ENCODE results near the gene SMIM35. TPM values are rescaled to one million over a fixed set of nuclear protein-coding genes. Genes with fewer than 3 reads are reported as not detected.

The SMIM35 gene
- total RNA-seq, 1 donor from 2014 or later, result 0.14 TPM

DNA sequence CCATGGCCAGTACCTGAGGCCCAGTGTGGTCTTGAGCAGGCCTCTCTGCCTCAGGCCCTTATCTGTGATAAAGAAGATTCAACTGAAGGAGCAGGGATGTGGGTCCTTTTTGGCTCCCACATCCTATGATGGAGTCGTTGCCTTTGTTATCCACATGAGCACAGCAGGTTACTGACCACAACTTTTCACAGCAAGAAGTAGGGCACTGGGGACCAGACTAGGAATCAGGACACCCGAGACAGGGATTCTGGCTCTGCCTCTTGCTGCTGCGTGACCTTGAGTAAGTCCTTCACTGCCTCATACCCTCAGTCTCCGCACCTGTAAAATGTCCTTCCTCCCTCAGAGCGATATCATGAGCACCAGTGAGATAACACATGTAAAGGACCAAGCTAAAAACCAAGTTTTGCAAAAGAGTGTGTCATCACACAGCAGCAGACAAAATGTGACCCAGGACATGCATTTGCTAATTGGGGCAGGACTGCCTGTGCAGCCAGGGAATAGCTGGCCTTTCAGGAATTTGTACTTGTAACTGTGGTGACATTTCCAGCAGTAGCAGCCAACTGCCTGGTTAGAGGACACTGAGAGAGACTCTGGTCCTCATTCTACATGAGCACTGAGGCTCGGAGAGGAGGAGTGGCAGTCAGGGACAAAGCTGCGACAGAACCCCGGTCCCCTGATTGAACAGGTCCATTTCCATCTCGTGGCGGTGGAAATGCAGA is 13.2 kb upstream of the SMIM35 start:
- no peak overlapping the region for H3K4me3 Mint-ChIP-seq
- no peaks in the 10 kb centered on the region for H3K36me3 Mint-ChIP-seq (ENCODE audit: low read depth)
- H3K4me1 Mint-ChIP-seq, result no peaks in the 10 kb centered on the region

DNA sequence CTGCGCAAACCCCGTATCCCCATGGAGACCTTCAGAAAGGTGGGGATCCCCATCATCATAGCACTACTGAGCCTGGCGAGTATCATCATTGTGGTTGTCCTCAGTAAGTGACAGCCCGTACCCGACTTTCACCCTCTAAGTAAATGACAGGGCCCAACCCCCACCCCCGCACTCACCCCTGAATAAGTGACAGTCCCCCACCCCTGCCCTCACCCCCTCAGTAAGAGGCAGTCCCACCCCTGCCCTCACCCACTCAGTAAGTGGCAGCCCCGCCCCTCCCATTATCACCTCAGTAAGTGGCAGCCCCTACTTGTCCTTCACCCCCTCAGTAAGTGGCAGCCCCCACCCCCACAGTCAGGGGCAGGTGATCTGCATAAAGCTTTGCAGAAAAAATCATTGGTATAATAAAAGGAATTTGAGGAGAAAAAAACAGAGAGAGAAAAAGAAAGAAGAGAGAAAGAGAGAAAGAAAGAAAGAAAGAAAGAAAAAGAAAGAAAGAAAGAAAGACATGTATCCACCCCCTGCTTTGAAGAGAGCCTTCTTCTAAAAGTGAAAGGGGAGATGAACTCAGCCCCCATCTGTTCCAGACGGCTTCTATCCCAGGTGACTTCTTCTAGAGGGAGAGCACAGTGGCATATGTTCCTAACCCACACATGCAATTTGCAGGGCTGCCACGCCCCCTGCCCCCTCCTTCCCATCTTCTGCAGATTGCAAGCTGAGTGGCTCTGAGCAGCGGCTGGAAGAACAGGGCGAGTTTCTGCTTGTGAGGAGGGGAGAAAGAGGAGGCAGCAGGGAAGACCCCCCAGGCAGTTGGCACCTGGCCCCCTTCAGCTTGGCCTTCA is 12.5 kb upstream of the SMIM35 start:
- Mint-ChIP-seq H3K9me3 (no peaks in the 10 kb centered on the region), H3K4me1 (no peaks in the 10 kb centered on the region), H3K4me3 (no peak overlapping the region), H3K36me3 (ENCODE audit: low read depth) (no peaks in the 10 kb centered on the region), H3K27ac (no peak overlapping the region), H3K27me3 (peaks cover 25% of the 10 kb centered on the region)
- DNase-seq, result no peak
- intact Hi-C loops (cut with micrococcal nuclease), result no loop called here

More for the DNA sequence above, 13.2 kb upstream of the SMIM35 start:
- Mint-ChIP-seq H3K9me3 (no peaks in the 10 kb centered on the region), H3K27me3 (peaks cover 21% of the 10 kb centered on the region), H3K27ac (no peak overlapping the region)
- intact Hi-C loops (cut with micrococcal nuclease), result no loop called here
- no peak for DNase-seq

- Mint-ChIP-seq H3K4me1 (no peaks in the 10 kb centered on the region), H3K36me3 (ENCODE audit: low read depth) (no peaks in the 10 kb centered on the region), H3K4me3 (no peak overlapping the region), H3K27ac (no peak overlapping the region), H3K27me3 (peaks cover 25% of the 10 kb centered on the region), H3K9me3 (no peaks in the 10 kb centered on the region)
- intact Hi-C loops (cut with micrococcal nuclease), result no loop called here
- DNase-seq, result no peak
These were observed 9.2 kb upstream of the SMIM35 start for GRCh38 chr11:118095967-118096367.

GRCh38 chr11:118095493-118095892 is 8.7 kb upstream of the SMIM35 start:
- no peak overlapping the region for H3K4me3 Mint-ChIP-seq
- no peaks in the 10 kb centered on the region for H3K9me3 Mint-ChIP-seq
- no peak overlapping the region for H3K27ac Mint-ChIP-seq
- H3K27me3 Mint-ChIP-seq, result peaks cover 26% of the 10 kb centered on the region
- no peaks in the 10 kb centered on the region for H3K4me1 Mint-ChIP-seq
- DNase-seq, result no peak
- no peaks in the 10 kb centered on the region for H3K36me3 Mint-ChIP-seq (ENCODE audit: low read depth)
- intact Hi-C loops (cut with micrococcal nuclease), result no loop called here

DNA sequence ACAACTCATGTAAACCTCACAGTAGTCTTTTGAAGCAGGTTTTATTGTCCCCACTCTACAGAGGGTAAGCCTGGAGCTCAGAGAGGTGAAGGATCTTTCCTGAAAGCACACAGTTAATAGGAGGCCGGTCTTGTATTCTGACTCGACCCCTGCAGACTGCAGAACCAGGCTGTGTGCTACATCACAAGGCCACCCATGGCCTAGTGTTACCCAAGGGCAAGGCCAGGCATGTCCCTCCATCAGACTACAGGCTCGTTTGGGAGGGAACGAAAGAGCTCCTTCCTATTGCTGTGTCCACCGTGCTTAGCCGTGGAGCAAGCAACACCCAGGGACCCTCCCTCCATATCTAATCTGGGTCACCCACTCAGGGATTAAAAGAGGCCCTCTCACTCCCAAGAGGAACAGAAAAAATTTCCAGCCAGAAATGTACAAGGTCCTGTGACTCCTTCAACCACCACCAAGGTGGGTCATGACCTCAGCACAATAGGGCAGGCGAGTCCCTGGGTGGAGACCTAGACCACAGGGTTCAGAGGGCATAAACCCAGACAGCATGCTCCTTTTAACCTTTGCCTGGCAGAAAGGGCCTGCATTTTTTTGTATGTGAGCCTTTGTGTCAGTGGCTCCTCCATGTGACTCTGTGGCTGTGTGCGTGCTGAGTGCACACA is 6.3 kb upstream of the SMIM35 start:
- Mint-ChIP-seq H3K27me3 (peaks cover 26% of the 10 kb centered on the region), H3K36me3 (ENCODE audit: low read depth) (peaks cover 1% of the 10 kb centered on the region), H3K4me3 (no peak overlapping the region), H3K9me3 (peaks cover 11% of the 10 kb centered on the region), H3K4me1 (no peaks in the 10 kb centered on the region), H3K27ac (no peak overlapping the region)
- intact Hi-C loops (cut with micrococcal nuclease), result no loop called here
- no peak for DNase-seq

GRCh38 chr11:118091690-118092089 is 4.9 kb upstream of the SMIM35 start:
- Mint-ChIP-seq H3K36me3 (ENCODE audit: low read depth) (peaks cover 1% of the 10 kb centered on the region), H3K27ac (no peak overlapping the region), H3K4me1 (no peaks in the 10 kb centered on the region), H3K9me3 (peaks cover 11% of the 10 kb centered on the region), H3K4me3 (no peak overlapping the region), H3K27me3 (peaks cover 25% of the 10 kb centered on the region)
- DNase-seq, result no peak
- intact Hi-C loops (cut with micrococcal nuclease), result no loop called here

DNA sequence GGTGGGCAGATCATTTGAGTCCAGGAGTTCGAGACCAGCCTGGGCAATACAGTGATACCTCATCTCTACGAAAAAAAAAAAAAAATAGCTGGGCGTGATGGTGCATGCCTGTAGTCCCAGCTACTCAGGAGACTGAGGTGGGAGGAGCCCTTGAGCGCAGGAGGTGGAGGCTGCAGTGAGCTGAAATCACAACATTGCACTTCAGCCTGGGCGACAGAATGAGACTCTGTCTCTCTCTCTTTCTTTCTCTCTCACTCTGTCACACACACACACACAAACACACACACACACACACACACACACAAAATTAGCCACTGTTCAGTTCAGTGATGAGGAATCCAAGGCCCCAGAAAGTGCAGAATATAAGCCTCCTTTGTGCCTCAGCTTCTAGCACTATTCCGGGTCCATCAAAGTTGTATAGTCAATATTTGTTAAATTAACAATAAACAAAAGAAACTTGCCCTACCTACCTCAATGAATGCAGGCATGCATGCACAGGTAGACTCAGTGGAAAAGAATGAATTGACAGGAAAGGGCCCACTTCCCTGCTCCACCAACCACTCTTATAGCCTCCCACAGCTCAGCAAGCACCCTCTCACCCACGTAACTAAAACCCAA is 3.9 kb upstream of the SMIM35 start:
- Mint-ChIP-seq H3K4me1 (no peaks in the 10 kb centered on the region), H3K27ac (no peak overlapping the region), H3K27me3 (peaks cover 19% of the 10 kb centered on the region), H3K36me3 (ENCODE audit: low read depth) (peaks cover 1% of the 10 kb centered on the region), H3K4me3 (no peak overlapping the region), H3K9me3 (peaks cover 16% of the 10 kb centered on the region)
- DNase-seq, result no peak
- intact Hi-C loops (cut with micrococcal nuclease), result no loop called here

- H3K36me3 Mint-ChIP-seq (ENCODE audit: low read depth), result peaks cover 1% of the 10 kb centered on the region
These were observed 1.8 kb upstream of the SMIM35 start for GRCh38 chr11:118088531-118088930.

DNA sequence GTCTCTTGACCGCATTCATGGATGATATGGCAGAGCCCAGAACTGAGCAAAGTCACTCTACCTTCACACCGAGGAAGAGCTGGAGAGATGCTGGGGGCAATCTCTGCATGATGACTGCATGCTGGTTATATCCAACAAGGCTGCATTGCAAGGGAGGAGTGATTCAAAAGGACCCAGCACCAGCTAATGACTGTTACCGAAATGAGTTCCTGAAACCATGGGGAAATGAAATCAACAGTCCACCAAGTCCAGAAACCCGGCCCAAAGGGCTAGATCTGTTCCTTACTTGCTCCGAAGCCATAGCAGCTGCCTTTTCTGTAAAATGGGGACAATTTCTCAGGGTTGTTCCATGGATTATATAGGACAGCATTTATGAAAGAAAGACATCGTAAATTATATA is 1.2 kb upstream of the SMIM35 start:
- Mint-ChIP-seq H3K27me3 (peaks cover 11% of the 10 kb centered on the region), H3K27ac (no peak overlapping the region), H3K4me3 (no peak overlapping the region), H3K9me3 (peaks cover 16% of the 10 kb centered on the region), H3K36me3 (ENCODE audit: low read depth) (peaks cover 1% of the 10 kb centered on the region), H3K4me1 (no peaks in the 10 kb centered on the region)
- intact Hi-C loops (cut with micrococcal nuclease), result no loop called here
- DNase-seq, result no peak

More at GRCh38 chr11:118088531-118088930, 1.8 kb upstream of the SMIM35 start:
- peaks cover 7% of the 10 kb centered on the region for H3K27me3 Mint-ChIP-seq
- intact Hi-C loops (cut with micrococcal nuclease), result no loop called here
- H3K27ac Mint-ChIP-seq, result no peak overlapping the region
- H3K9me3 Mint-ChIP-seq, result peaks cover 16% of the 10 kb centered on the region
- H3K4me3 Mint-ChIP-seq, result no peak overlapping the region
- no peak for DNase-seq
- H3K4me1 Mint-ChIP-seq, result no peaks in the 10 kb centered on the region

- no peak for DNase-seq
- no peak overlapping the region for H3K4me3 Mint-ChIP-seq
- intact Hi-C loops (cut with micrococcal nuclease), result no loop called here
- H3K36me3 Mint-ChIP-seq (ENCODE audit: low read depth), result peaks cover 1% of the 10 kb centered on the region
- H3K9me3 Mint-ChIP-seq, result peaks cover 16% of the 10 kb centered on the region
- no peak overlapping the region for H3K27ac Mint-ChIP-seq
- peaks cover 10% of the 10 kb centered on the region for H3K27me3 Mint-ChIP-seq
- no peaks in the 10 kb centered on the region for H3K4me1 Mint-ChIP-seq
These were observed 2.1 kb downstream of the SMIM35 start for GRCh38 chr11:118084656-118085055.

GRCh38 chr11:118084247-118084646 is 2.5 kb downstream of the SMIM35 start:
- Mint-ChIP-seq H3K27me3 (peaks cover 10% of the 10 kb centered on the region), H3K27ac (no peak overlapping the region), H3K9me3 (peaks cover 12% of the 10 kb centered on the region), H3K4me1 (no peaks in the 10 kb centered on the region), H3K36me3 (ENCODE audit: low read depth) (peaks cover 1% of the 10 kb centered on the region), H3K4me3 (no peak overlapping the region)
- intact Hi-C loops (cut with micrococcal nuclease), result no loop called here
- DNase-seq, result no peak

DNA sequence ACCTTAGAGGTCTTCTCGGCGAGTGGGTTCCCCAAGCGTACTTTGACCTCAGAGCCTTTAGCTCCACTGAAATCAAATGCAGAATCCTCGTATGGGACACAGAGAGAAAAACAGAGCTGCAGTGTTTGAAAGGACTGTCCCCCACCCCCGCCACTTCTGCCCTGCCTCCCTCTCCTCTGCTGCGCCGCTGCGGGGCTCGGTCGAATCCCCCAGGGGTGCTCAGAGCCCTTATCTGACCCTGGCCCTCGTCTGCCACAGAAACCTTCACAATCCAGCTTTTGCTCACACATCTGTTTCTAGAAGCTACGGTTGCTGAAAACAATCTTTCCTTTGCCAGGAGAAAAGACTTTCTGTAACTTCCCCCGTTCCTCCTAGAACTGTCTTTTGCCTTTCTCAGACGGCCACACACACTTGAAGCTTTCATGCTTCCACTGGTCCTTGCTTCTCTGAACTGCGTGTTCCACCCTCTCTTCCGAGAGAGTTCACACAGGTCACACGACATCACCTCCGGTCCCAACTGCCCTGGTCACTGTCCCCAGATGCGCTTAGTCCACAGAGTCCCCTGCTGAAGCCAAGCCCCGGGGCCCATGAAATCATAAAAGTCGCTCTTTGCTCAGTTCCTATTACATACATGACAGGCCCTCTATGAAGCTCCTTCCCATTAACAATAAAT is 3.7 kb downstream of the SMIM35 start:
- Mint-ChIP-seq H3K9me3 (peaks cover 5% of the 10 kb centered on the region), H3K4me3 (no peak overlapping the region), H3K4me1 (no peaks in the 10 kb centered on the region), H3K27ac (no peak overlapping the region), H3K27me3 (peaks cover 12% of the 10 kb centered on the region), H3K36me3 (ENCODE audit: low read depth) (no peaks in the 10 kb centered on the region)
- intact Hi-C loops (cut with micrococcal nuclease), result no loop called here
- no peak for DNase-seq

- no peak for DNase-seq
- no peak overlapping the region for H3K4me3 Mint-ChIP-seq
- intact Hi-C loops (cut with micrococcal nuclease), result no loop called here
- no peaks in the 10 kb centered on the region for H3K4me1 Mint-ChIP-seq
- peaks cover 12% of the 10 kb centered on the region for H3K27me3 Mint-ChIP-seq
- no peak overlapping the region for H3K27ac Mint-ChIP-seq
- no peaks in the 10 kb centered on the region for H3K36me3 Mint-ChIP-seq (ENCODE audit: low read depth)
- peaks cover 3% of the 10 kb centered on the region for H3K9me3 Mint-ChIP-seq
These were observed 5.4 kb downstream of the SMIM35 start for GRCh38 chr11:118081241-118081958.

Data from activated CD4-positive, alpha-beta T cell treated with anti-CD3 and anti-CD28 coated beads, Interleukin-2, amount 10 ng/mL, durations not matched to agents 24 days and 14 days (primary cell).